ENCODE results near the gene ATP2B2. TPM values are rescaled to one million over a fixed set of nuclear protein-coding genes. Genes with fewer than 3 reads are reported as not detected.

ATP2B2 gene
- total and polyA plus RNA-seq, 9 of the 15 experiments (the other 6 are each of a cell fraction or from before 2014, with no cell fraction given) = 0.06 TPM; not detected in 8

DNA sequence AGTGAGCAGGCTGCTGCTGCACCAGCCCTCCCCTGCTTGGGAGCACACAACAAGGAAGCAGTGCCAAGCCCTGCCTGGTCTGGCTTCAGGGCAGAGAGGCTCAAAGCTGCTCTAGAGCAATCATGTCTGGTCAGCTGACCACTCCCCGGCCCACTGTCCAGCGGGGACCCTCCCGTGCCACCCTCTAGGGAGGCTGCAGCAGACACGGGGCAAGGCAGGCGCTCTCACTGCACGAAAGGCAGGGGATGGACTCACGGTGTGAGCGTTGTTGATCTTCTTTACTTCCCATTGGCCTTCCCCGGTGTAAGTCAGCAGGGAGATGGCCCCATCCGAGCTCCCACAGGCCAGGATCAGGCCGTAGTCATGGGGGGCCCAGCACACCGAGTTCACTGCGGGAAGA is 193.7 kb downstream of the ATP2B2 start:
- ATAC-seq (no peak; the same call in 1 of the 3 replicates), FAIRE-seq (no peak), DNase-seq (ENCODE audit: extremely low read depth in 1 of 4, low spot score in 3 of 4) (no peak)
- no peak overlapping the region for H3K4me3 ChIP-seq
- H3K9ac ChIP-seq (ENCODE audit: insufficient read depth in 1 of 2, low read depth in 2 of 2, low read length in 2 of 2) = peak overlapping the region in 1 of 2 experiments; percentile 70; a peak in 2 of 4 replicates
- H3K36me3 ChIP-seq (ENCODE audit: control insufficient read depth, insufficient read depth, low read length) = peaks cover 92% of the 10 kb centered on the region
- no peaks in the 10 kb centered on the region for H3K79me2 ChIP-seq (ENCODE audit: control insufficient read depth, insufficient read depth, low read length)
- no peak overlapping the region for H2AFZ ChIP-seq (ENCODE audit: low read depth, low read length)
- intact Hi-C loops (cut with micrococcal nuclease) = no loop called here
- in situ Hi-C loops (cut with MboI) = loop anchor here (25.0 kb wide), 1 partner anchor 799 kb away; no protein-coding TSS in a partner anchor
- 96% methylated on average over 13 of the region's 13 CpGs for WGBS (ENCODE audit: insufficient coverage, low coverage, missing lambda C conversion rate)
- H3K4me1 ChIP-seq (replicated peaks in 1 of 2; ENCODE audit: control insufficient read depth in 2 of 2, insufficient read depth in 2 of 2, low read length in 2 of 2) = peaks cover 0 to 5% of the 10 kb centered on the region in 2 experiments; a peak in 1 of 5 replicates
- no peaks in the 10 kb centered on the region for H3K9me3 ChIP-seq (replicated peaks; ENCODE audit: control insufficient read depth, insufficient read depth, low read depth, low read length)
- ChIA-PET CTCF (ENCODE audit: low intra/inter-chr PET ratio) (no interaction called here), POLR2A (interaction anchor here (0.7 to 3.0 kb wide), 8 partner anchors 9 to 468 kb away, joined by 3 to 24 read pairs (median 3); partner anchors contain the start of genes RPUSD3 and SEC13)
- peak; percentile 50 for TF ChIP-seq RBM22 (IDR thresholded peaks at IDR 0.05; ENCODE audit: low read depth, low read length, poor library complexity, severe bottlenecking)
- peak; percentile 58 for TF ChIP-seq POLR2G (IDR thresholded peaks at IDR 0.05; ENCODE audit: low read depth, low read length)
- peak; percentile 63 for TF ChIP-seq RBFOX2 (IDR thresholded peaks at IDR 0.05; ENCODE audit: low read depth, low read length)
- no peak for TF ChIP-seq TAF1 (IDR thresholded peaks at IDR 0.05; ENCODE audit: control insufficient read depth, extremely low read depth, insufficient read depth, low read length, severe bottlenecking)
- TF ChIP-seq, protein P1, sequence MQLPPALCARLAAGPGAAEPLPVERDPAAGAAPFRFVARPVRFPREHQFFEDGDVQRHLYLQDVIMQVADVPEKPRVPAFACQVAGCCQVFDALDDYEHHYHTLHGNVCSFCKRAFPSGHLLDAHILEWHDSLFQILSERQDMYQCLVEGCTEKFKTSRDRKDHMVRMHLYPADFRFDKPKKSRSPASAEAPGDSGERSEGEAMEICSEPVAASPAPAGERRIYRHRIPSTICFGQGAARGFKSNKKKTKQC (CRISPR knock-in tag; IDR thresholded peaks at IDR 0.05) = no peak
- TF ChIP-seq, protein P2, sequence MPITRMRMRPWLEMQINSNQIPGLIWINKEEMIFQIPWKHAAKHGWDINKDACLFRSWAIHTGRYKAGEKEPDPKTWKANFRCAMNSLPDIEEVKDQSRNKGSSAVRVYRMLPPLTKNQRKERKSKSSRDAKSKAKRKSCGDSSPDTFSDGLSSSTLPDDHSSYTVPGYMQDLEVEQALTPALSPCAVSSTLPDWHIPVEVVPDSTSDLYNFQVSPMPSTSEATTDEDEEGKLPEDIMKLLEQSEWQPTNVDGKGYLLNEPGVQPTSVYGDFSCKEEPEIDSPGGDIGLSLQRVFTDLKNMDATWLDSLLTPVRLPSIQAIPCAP (CRISPR knock-in tag; IDR thresholded peaks at IDR 0.05; ENCODE audit: borderline replicate concordance) = no peak
- TF ChIP-seq, protein P3, sequence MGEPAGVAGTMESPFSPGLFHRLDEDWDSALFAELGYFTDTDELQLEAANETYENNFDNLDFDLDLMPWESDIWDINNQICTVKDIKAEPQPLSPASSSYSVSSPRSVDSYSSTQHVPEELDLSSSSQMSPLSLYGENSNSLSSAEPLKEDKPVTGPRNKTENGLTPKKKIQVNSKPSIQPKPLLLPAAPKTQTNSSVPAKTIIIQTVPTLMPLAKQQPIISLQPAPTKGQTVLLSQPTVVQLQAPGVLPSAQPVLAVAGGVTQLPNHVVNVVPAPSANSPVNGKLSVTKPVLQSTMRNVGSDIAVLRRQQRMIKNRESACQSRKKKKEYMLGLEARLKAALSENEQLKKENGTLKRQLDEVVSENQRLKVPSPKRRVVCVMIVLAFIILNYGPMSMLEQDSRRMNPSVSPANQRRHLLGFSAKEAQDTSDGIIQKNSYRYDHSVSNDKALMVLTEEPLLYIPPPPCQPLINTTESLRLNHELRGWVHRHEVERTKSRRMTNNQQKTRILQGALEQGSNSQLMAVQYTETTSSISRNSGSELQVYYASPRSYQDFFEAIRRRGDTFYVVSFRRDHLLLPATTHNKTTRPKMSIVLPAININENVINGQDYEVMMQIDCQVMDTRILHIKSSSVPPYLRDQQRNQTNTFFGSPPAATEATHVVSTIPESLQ (CRISPR knock-in tag; IDR thresholded peaks at IDR 0.05) = no peak
- TF ChIP-seq L3MBTL2 (IDR thresholded peaks at IDR 0.05) = no peak
- no peaks in the 10 kb centered on the region for H3K27me3 ChIP-seq (ENCODE audit: control insufficient read depth in 2 of 2, insufficient read depth in 2 of 2, low read length in 2 of 2)
- H3K27ac ChIP-seq (ENCODE audit: extremely low read depth, low read depth, low read length) = no peak overlapping the region
- H3K4me2 ChIP-seq (ENCODE audit: insufficient read depth, low read length) = no peak overlapping the region
- H3K9me1 ChIP-seq (ENCODE audit: control insufficient read depth, insufficient read depth, low read length) = peaks cover 4% of the 10 kb centered on the region
- peaks cover 5% of the 10 kb centered on the region; the same call in 1 of the 2 replicates for H4K20me1 ChIP-seq (replicated peaks; ENCODE audit: control insufficient read depth, insufficient read depth, low read length)
- BruUV-seq (replicated peaks) = no TSS peak
